ENCODE results near the gene BPIFB3. TPM values are rescaled to one million over a fixed set of nuclear protein-coding genes. Genes with fewer than 3 reads are reported as not detected.

Gene BPIFB3
- polyA plus RNA-seq, 1 donor (not counting 4 experiments of a cell fraction or from before 2014, with no cell fraction given), result not detected

- H2AFZ ChIP-seq (ENCODE audit: control insufficient read depth, low read length), result no peak overlapping the region
- FAIRE-seq, result no peak
- H3K27me3 ChIP-seq (ENCODE audit: control insufficient read depth, extremely low read depth, insufficient read depth, low read length), result peaks cover 3% of the 10 kb centered on the region
Measured at GRCh38 chr20:33010133-33010504, 43.6 kb upstream of the BPIFB3 start.

GRCh38 chr20:33010674-33011449 lies 42.8 kb upstream of the BPIFB3 start:
- Histone ChIP-seq H2AFZ (ENCODE audit: control insufficient read depth, low read length) (no peak overlapping the region), H3K36me3 (ENCODE audit: control insufficient read depth in 2 of 2, extremely low read depth in 1 of 2, insufficient read depth in 2 of 2, low read length in 2 of 2) (no peaks in the 10 kb centered on the region), H3K79me2 (ENCODE audit: control insufficient read depth, insufficient read depth, low read length) (no peaks in the 10 kb centered on the region), H3K9me1 (ENCODE audit: control insufficient read depth, extremely low read depth, insufficient read depth, low read length) (no peaks in the 10 kb centered on the region), H3K4me2 (ENCODE audit: control insufficient read depth, extremely low read depth, insufficient read depth, low read depth, low read length) (no peak overlapping the region), H3K27me3 (ENCODE audit: control insufficient read depth, extremely low read depth, insufficient read depth, low read length) (peaks cover 3% of the 10 kb centered on the region), H3K4me3 (ENCODE audit: control insufficient read depth in 2 of 3, extremely low read depth in 1 of 3, insufficient read depth in 2 of 3, low read depth in 1 of 3, low read length in 3 of 3) (no peak overlapping the region), H4K20me1 (ENCODE audit: control insufficient read depth, extremely low read depth, insufficient read depth, low read length) (no peaks in the 10 kb centered on the region), H3K9me3 (ENCODE audit: control insufficient read depth, low read depth, low read length) (no peaks in the 10 kb centered on the region), H3K27ac (ENCODE audit: control insufficient read depth, insufficient read depth, low read length) (no peak overlapping the region), H3K4me1 (ENCODE audit: control insufficient read depth, extremely low read depth, insufficient read depth, low read length) (no peaks in the 10 kb centered on the region), H3K9ac (ENCODE audit: control insufficient read depth, extremely low read depth, insufficient read depth, low read length) (no peak overlapping the region)
- TF ChIP-seq CTCF (optimal IDR thresholded peaks at IDR 0.05 in 1 of 3, IDR thresholded peaks at IDR 0.05 in 1 of 3, conservative IDR thresholded peaks at IDR 0.05 in 1 of 3; ENCODE audit: extremely low read depth in 1 of 3, insufficient read depth in 2 of 3, low read length in 3 of 3) (no peak), EZH2 (IDR thresholded peaks at IDR 0.05; ENCODE audit: low read length) (no peak)
- dilution Hi-C loops (cut with MboI; ENCODE audit: extremely low pct_ligation_motif_present, low sequenced_read_pairs), result no loop called here
- FAIRE-seq (no peak), DNase-seq (ENCODE audit: low read depth, low spot score) (no peak)

More at GRCh38 chr20:33010133-33010504, 43.6 kb upstream of the BPIFB3 start:
- no peak overlapping the region for H3K9ac ChIP-seq (ENCODE audit: control insufficient read depth, extremely low read depth, insufficient read depth, low read length)
- dilution Hi-C loops (cut with MboI; ENCODE audit: extremely low pct_ligation_motif_present, low sequenced_read_pairs), result no loop called here
- H4K20me1 ChIP-seq (ENCODE audit: control insufficient read depth, extremely low read depth, insufficient read depth, low read length), result no peaks in the 10 kb centered on the region
- no peak for DNase-seq (ENCODE audit: low read depth, low spot score)
- no peak for TF ChIP-seq CTCF (optimal IDR thresholded peaks at IDR 0.05 in 1 of 3, IDR thresholded peaks at IDR 0.05 in 1 of 3, conservative IDR thresholded peaks at IDR 0.05 in 1 of 3; ENCODE audit: extremely low read depth in 1 of 3, insufficient read depth in 2 of 3, low read length in 3 of 3)
- no peak for TF ChIP-seq EZH2 (IDR thresholded peaks at IDR 0.05; ENCODE audit: low read length)
- no peaks in the 10 kb centered on the region for H3K79me2 ChIP-seq (ENCODE audit: control insufficient read depth, insufficient read depth, low read length)
- no peaks in the 10 kb centered on the region for H3K9me3 ChIP-seq (ENCODE audit: control insufficient read depth, low read depth, low read length)
- no peaks in the 10 kb centered on the region for H3K36me3 ChIP-seq (ENCODE audit: control insufficient read depth in 2 of 2, extremely low read depth in 1 of 2, insufficient read depth in 2 of 2, low read length in 2 of 2)
- no peak overlapping the region for H3K4me2 ChIP-seq (ENCODE audit: control insufficient read depth, extremely low read depth, insufficient read depth, low read depth, low read length)
- H3K9me1 ChIP-seq (ENCODE audit: control insufficient read depth, extremely low read depth, insufficient read depth, low read length), result no peaks in the 10 kb centered on the region
- no peak overlapping the region for H3K27ac ChIP-seq (ENCODE audit: control insufficient read depth, insufficient read depth, low read length)
- no peak overlapping the region for H3K4me3 ChIP-seq (ENCODE audit: control insufficient read depth in 2 of 3, extremely low read depth in 1 of 3, insufficient read depth in 2 of 3, low read depth in 1 of 3, low read length in 3 of 3)
- H3K4me1 ChIP-seq (ENCODE audit: control insufficient read depth, extremely low read depth, insufficient read depth, low read length), result no peaks in the 10 kb centered on the region
